ENCODE data around the gene ZNF646. TPM values are rescaled to one million over a fixed set of nuclear protein-coding genes. Genes with fewer than 3 reads are reported as not detected.

The ZNF646 gene, protein sequence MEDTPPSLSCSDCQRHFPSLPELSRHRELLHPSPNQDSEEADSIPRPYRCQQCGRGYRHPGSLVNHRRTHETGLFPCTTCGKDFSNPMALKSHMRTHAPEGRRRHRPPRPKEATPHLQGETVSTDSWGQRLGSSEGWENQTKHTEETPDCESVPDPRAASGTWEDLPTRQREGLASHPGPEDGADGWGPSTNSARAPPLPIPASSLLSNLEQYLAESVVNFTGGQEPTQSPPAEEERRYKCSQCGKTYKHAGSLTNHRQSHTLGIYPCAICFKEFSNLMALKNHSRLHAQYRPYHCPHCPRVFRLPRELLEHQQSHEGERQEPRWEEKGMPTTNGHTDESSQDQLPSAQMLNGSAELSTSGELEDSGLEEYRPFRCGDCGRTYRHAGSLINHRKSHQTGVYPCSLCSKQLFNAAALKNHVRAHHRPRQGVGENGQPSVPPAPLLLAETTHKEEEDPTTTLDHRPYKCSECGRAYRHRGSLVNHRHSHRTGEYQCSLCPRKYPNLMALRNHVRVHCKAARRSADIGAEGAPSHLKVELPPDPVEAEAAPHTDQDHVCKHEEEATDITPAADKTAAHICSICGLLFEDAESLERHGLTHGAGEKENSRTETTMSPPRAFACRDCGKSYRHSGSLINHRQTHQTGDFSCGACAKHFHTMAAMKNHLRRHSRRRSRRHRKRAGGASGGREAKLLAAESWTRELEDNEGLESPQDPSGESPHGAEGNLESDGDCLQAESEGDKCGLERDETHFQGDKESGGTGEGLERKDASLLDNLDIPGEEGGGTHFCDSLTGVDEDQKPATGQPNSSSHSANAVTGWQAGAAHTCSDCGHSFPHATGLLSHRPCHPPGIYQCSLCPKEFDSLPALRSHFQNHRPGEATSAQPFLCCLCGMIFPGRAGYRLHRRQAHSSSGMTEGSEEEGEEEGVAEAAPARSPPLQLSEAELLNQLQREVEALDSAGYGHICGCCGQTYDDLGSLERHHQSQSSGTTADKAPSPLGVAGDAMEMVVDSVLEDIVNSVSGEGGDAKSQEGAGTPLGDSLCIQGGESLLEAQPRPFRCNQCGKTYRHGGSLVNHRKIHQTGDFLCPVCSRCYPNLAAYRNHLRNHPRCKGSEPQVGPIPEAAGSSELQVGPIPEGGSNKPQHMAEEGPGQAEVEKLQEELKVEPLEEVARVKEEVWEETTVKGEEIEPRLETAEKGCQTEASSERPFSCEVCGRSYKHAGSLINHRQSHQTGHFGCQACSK (N-terminal part only)
- 11.3 and 11.7 TPM in 2 replicates for total RNA-seq

DNA sequence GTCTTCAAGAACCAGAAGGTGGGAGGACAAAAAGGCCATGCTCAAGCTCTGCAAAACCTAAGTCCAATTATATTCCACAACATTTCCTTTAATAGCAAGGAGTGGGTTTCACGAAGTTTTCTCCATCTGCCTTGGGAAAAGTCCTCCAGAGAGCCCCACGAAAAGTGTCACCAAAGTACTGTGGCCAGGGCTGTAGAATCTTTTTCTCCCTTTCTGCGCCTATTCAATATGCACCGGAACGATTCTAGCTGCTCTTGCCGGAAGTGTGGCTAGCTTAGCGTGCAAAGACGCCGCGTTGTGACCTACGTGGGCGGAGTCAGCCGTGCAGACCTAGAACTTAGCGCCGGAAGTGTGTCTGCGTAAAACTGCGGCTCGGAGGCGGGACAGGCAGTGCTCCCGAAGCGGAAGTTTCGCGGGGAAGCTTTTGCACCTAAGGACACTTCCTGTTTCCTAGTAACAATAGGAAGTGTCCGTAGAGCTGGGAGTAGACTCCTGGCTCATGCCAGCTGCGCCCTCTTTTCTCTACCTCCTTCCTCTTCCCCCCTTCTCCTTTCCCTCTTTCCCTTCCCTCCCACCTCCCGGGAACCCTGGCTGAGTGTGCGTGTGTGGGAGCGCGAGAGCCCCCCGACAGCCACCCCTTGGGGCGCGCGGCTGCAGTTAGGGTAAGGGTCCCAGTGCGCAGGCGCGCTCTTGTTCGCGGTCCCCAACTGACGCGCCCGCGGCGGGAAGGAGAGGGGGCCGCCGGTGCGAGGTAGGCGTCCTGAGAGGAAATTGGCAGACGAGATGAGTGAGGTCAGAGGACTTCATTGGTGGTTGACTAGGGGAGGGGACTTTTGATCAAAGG lies at the start of gene ZNF646, which contains the start of gene ZNF668:
TSS of gene ZNF646 (plus strand) at position 453 of the 844 bp plus-strand sequence. CDS start 1,903 bp downstream, outside the sequence.
TSS of gene ZNF668 (minus strand) at position 271 of the 844 bp plus-strand sequence. CDS start 9,781 bp downstream, outside the sequence.

DNA sequence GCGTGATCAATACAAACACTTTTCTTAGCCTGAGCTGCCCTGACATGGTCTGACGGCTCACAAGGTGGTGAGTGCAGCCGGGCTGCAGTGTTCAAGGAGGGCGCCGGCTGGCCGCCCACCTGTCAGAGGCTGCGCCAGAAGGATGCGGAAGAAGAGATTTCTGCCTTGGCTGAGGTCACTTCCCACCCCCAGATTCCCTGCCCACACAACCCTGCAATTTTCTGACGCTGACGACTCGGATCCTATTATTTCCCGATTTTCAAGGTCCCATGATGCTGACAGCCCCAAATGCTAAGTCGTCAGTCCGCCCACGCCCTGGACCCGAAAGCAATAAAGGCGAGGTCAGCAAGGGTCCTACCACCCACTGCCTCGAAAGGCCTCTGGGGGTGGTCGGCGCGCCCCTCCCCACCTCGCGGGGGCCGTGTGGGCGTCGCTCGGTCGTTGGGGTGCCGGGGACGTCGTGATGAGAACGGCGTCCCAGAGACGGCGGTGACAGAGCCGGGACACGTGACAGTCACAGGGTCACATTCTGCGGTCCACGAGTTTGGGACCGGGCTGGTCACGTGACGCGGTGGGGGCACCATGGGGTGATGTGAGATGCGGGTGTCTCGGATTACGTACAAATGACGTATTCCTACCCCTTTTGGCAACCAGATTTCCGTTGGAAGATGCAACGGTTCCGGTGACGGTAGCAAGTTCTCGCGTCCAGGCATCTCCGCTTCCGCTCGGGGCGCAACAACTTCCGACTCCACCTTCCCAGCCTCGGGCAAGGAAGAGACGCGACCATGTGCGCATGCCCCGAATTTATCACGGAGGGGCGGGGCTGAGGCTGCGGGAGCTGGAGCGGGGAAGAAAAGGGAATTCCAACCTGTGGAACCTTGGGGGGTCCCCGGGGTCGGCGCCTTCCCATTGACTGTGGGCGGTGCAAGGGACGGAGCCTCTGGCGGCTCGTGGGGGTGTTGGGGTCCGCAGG lies 41.2 kb upstream of the ZNF646 start, which contains the start of gene STX4:
TSS of gene STX4 (plus strand) at position 823 of the 973 bp plus-strand sequence. CDS start 248 bp downstream, outside the sequence.

DNA sequence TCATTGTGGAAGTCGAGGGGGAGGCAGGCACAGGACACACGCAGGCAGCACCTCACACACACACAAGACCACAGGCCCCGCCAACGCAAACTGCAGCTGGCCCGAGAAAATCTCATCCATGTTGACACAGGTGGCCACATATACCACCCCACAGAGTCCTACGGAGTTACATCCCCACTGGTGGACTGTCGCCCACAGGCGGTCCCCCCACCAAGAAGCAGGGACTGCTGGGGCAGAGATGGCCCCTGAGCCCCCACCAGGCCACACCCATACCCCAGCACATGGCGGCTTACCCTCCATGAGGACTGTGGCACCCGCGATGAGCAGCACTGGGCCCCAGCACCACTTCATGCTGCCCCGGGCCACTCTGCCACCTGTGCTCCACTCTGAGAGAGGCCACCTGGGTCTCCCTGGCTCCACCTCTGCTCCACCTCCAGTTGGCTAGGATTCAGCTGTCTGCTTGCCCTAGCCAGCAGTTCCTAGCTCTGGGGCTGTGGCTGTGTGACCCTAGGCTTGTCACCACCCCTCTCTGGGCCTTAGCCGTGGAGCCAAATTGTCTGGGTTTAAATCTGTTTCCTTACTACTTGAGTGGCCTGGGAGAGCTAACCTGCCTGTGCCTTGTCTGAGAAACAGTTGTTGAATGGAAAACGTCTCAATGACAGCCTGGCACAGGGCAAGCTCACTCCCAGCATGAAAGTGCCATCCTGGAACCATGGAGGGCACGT lies 14.4 kb downstream of the ZNF646 start, which contains the start of gene PRSS53:
TSS of gene PRSS53 (minus strand) at position 485 of the 725 bp plus-strand sequence. CDS start at position 351, 134 bp downstream.

DNA sequence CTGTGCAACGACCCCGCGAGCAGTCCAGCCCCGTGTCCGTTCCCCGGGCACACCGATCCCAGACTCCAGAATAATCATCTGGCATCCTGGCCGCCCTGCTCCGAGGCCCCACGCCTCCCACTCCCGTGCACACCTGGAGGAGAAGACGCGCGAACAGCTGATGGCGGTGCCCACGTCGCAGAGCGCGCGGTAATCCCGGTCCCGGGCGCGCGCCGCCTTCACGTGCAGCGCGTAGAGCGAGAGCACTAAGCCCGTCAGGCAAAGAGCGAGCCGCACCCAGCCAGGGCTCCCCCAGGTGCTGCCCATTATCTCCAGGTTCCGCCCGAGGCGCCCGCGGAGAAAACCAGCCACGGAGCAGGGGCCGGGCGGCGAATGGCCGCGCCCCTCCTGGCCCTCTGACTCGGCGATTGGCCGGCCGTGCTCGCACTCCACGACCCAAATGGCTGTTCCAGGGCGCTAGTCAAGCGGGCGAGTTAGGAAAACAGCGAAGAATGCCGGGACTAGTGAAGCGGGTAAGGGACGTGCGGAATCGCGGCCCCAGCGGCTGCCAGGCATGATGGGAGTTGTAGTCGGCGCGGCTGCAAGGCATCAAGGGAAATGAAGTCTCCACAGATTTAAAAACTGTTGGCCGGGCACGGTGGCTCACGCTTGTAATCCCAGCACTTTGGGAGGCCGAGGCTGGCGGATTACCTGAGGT lies 20.4 kb downstream of the ZNF646 start, which contains the start of gene VKORC1:
TSS of gene VKORC1 (minus strand) at position 374 of the 697 bp plus-strand sequence. CDS start at position 306, 68 bp downstream.

DNA sequence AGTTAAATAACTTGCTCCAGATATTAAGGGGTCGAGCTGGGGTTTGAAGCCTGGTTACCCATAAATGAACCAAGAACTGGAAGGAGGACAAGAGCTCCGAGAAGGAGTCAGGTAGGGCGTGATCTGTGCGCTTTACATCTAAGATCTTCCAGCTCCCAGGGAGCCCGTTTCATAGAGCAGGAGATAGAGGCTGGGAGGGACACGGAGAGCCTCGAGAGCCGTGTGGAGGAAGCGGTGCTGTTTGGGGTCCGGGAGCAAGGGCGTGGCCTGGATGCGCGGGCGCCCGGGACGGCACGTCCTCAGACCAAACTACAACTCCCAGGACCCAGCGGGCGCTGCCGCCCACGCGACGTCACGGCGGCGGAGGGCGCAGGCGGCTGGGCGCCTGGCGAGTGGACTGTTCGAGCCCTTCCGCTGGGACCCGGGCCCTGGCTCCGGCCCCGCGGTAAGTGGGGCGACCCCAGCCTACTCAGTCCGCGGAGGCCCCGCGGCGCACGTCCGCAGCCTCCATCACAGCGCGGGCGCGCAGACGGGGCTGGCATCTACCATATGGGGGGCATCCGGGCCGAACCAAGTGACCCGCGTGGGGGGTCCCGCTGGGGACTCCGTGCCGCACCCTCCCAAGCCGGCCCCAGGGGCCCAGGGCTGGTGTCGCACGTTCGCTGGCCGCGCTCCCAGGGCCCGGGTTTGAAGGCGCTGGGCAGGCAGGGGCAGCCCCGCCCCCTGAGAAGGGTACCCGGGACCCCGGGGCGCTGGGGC lies 34.0 kb downstream of the ZNF646 start, which contains the start of gene BCKDK:
TSS of gene BCKDK (plus strand) at position 352 of the 759 bp plus-strand sequence. CDS start 838 bp downstream, outside the sequence.

DNA sequence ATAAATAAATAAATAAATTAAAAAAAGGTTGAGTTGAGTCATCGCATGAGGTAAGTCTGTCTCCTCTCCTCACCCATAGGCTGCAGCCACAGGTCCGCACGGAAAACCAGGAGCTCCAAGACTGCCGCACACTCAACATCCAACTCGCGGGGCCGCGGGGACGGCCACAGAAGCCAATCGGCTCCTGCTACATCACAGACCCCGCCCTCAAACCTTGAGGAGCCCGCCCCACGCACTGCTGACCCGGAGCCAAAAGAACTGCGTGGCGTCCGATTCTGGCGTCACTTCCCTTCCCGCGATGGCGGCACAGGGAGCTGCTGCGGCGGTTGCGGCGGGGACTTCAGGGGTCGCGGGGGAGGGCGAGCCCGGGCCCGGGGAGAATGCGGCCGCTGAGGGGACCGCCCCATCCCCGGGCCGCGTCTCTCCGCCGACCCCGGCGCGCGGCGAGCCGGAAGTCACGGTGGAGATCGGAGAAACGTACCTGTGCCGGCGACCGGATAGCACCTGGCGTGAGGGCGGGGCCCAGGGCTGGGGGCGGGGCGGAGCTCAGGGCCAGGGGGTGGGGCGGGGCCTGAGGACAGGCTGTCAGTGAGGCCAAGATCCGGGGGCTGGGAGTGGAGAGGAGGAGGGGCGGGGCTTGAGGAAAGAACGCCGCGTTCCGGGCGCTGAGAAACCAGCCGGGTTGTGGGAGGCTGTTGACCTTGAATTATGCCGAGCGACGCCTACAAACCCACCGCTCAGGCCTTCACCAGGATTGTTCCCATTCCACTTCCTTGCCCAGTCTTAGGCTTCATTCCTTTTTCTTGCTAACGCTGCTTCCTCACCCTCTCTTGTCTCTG lies 43.4 kb downstream of the ZNF646 start, which contains the start of gene KAT8:
TSS of gene KAT8 (plus strand) at position 281 of the 839 bp plus-strand sequence. CDS start at position 299, 18 bp downstream.

Other genes starting within 250 kb of the ZNF646 start
- gene BCL7C, start 180.3 kb upstream of the ZNF646 start, total RNA-seq: 56.3 and 76.8 TPM in 2 replicates
- gene CTF1, start 177.8 kb upstream of the ZNF646 start, total RNA-seq: 0.09 and 0.33 TPM in 2 replicates
- gene FBXL19, start 150.8 kb upstream of the ZNF646 start, total RNA-seq: 10.7 and 16.6 TPM in 2 replicates
- gene ORAI3, start 125.4 kb upstream of the ZNF646 start, total RNA-seq: 30.0 and 32.7 TPM in 2 replicates
- gene SETD1A, start 116.7 kb upstream of the ZNF646 start, total RNA-seq: 1.9 and 2.1 TPM in 2 replicates
- 20.3 and 28.2 TPM in 2 replicates for gene HSD3B7, start 89.2 kb upstream of the ZNF646 start, total RNA-seq
- gene STX1B, start 63.8 kb upstream of the ZNF646 start, total RNA-seq: 0.34 and 0.76 TPM in 2 replicates
- 19.9 and 22.8 TPM in 2 replicates for gene STX4, start 40.9 kb upstream of the ZNF646 start, total RNA-seq
- 4.9 and 5.2 TPM in 2 replicates for gene ZNF668, start 182 bp upstream of the ZNF646 start, total RNA-seq
- 0.33 and 0.43 TPM in 2 replicates for gene PRSS53, start 14.5 kb downstream of the ZNF646 start, total RNA-seq
- 55.5 and 61.9 TPM in 2 replicates for gene VKORC1, start 20.4 kb downstream of the ZNF646 start, total RNA-seq
- gene BCKDK, start 34.0 kb downstream of the ZNF646 start, total RNA-seq: 9.2 and 9.5 TPM in 2 replicates
- 42.3 and 42.9 TPM in 2 replicates for gene KAT8, start 43.2 kb downstream of the ZNF646 start, total RNA-seq
- not detected in 2 replicates for gene PRSS8, start 61.3 kb downstream of the ZNF646 start, total RNA-seq
- 0.26 and 0.87 TPM in 2 replicates for gene PRSS36, start 75.6 kb downstream of the ZNF646 start, total RNA-seq
- 32.1 and 33.1 TPM in 2 replicates for gene FUS, start 105.7 kb downstream of the ZNF646 start, total RNA-seq
- gene PYCARD, start 128.3 kb downstream of the ZNF646 start, total RNA-seq: 66.0 and 80.8 TPM in 2 replicates
- not detected in 2 replicates for gene TRIM72, start 139.7 kb downstream of the ZNF646 start, total RNA-seq
- not detected in 2 replicates for gene PYDC1, start 142.7 kb downstream of the ZNF646 start, total RNA-seq
- gene ITGAM, start 185.6 kb downstream of the ZNF646 start, total RNA-seq: not detected in 2 replicates

All from dermis lymphatic vessel endothelial cell (primary cell).